Hepatocyte (in vitro differentiated cells): Measurements from ENCODE around the gene TRIM10.

ENCODE experiments used
- EZH2 ChIP-seq: fragments of 200-600 bp; sonication (generic); IDR thresholded peaks from 2 replicates; pipeline ENCODE4 v1.6.1; 2016; ENCODE audit warnings: antibody characterized with exemption, mild to moderate bottlenecking, borderline replicate concordance
- EZH2phosphoT487 ChIP-seq: fragments of 200-600 bp; sonication (generic); IDR thresholded peaks from one replicate; pipeline ENCODE4 v1.6.1; 2018; ENCODE audit warnings: antibody characterized with exemption, mild to moderate bottlenecking, low read depth, moderate library complexity; ENCODE audit not compliant: unreplicated experiment, severe bottlenecking
- TF ChIP-seq, protein P1 (sequence below): fragments of 200-600 bp; sonication (generic); IDR thresholded peaks from 2 replicates; pipeline ENCODE4 v1.5.1; 2016; ENCODE audit warnings: antibody characterized with exemption, mild to moderate bottlenecking; ENCODE audit not compliant: poor library complexity

DNA sequence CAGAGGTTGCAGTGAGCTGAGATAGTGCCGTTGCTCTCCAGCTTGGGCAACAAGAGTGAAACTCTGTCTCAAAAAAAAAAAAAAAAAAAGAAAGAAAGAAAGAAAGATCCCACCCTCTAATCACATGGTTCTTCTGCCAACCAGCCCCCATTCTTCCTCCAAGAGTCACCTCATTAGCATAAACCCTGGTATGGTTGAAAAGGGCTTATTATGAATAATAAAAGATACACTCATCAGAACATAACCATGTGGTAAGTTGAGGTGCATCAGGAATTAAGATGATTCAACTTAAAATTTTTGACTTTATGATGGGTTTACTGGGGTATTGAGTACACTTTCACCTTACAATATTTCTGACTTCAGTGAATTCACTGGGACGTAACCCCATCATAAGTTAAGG, 25.9 kb downstream of the TRIM10 start:
- TF ChIP-seq, protein P1, sequence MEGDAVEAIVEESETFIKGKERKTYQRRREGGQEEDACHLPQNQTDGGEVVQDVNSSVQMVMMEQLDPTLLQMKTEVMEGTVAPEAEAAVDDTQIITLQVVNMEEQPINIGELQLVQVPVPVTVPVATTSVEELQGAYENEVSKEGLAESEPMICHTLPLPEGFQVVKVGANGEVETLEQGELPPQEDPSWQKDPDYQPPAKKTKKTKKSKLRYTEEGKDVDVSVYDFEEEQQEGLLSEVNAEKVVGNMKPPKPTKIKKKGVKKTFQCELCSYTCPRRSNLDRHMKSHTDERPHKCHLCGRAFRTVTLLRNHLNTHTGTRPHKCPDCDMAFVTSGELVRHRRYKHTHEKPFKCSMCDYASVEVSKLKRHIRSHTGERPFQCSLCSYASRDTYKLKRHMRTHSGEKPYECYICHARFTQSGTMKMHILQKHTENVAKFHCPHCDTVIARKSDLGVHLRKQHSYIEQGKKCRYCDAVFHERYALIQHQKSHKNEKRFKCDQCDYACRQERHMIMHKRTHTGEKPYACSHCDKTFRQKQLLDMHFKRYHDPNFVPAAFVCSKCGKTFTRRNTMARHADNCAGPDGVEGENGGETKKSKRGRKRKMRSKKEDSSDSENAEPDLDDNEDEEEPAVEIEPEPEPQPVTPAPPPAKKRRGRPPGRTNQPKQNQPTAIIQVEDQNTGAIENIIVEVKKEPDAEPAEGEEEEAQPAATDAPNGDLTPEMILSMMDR: no peak
- TF ChIP-seq EZH2: no peak
- TF ChIP-seq EZH2phosphoT487: no peak
